Transverse colon (tissue), 3 donors: ENCODE data around the gene CAMSAP3.

Experiments
- CTCF ChIP-seq, 5 experiments: fragments of 200-600 bp in 3 of 5; fragments of 450-650 bp in 2 of 5; sonication (generic) in 3 of 5; IDR thresholded peaks; 1 replicate in 2 of 5; 2 replicates in 3 of 5; pipeline ENCODE4 v1.5.1; 2016 to 2017; ENCODE audit warnings: antibody characterized with exemption in 5 of 5, inconsistent platforms in 3 of 5, mild to moderate bottlenecking in 2 of 5, moderate library complexity in 1 of 5
- EP300 ChIP-seq: sonication (generic); formaldehyde crosslinking; IDR thresholded peaks from one replicate; pipeline ENCODE4 v1.6.1; 2017; ENCODE audit warnings: antibody characterized with exemption, low read depth
- POLR2A ChIP-seq: fragments of 450-650 bp; IDR thresholded peaks from one replicate; pipeline ENCODE4 v1.6.1; 2016; ENCODE audit warnings: antibody characterized with exemption, mild to moderate bottlenecking, moderate library complexity

- TF ChIP-seq CTCF (IDR thresholded peaks at IDR 0.05), result no peak
- no peak for TF ChIP-seq POLR2A
- TF ChIP-seq EP300, result no peak
Measured at GRCh38 chr19:7602240-7602934, 6.7 kb downstream of the CAMSAP3 start.
